ENCODE measurements around the gene LRRC8D. TPM values are rescaled to one million over a fixed set of nuclear protein-coding genes. Genes with fewer than 3 reads are reported as not detected.

Gene LRRC8D
- total RNA-seq, 1 experiment from 2014 or later, result 37.2 TPM

GRCh38 chr1:89904219-89904980, 83.6 kb downstream of the LRRC8D start:
- Histone ChIP-seq H2AK5ac (ENCODE audit: insufficient read length, low read length) (no peak overlapping the region), H3K79me2 (ENCODE audit: insufficient read depth, low read length) (peaks cover 2% of the 10 kb centered on the region; the same call in 1 of the 2 replicates)
- peak overlapping the region; percentile 85 to 89 (median 88); a peak in 6 of 7 replicates for H3K27ac Mint-ChIP-seq

More at GRCh38 chr1:89904219-89904980, 83.6 kb downstream of the LRRC8D start:
- Mint-ChIP-seq H3K27me3 (ENCODE audit: low read depth) (no peaks in the 10 kb centered on the region), H3K4me1 (peaks cover 79 to 85% of the 10 kb centered on the region in 2 experiments), H3K9me3 (no peaks in the 10 kb centered on the region), H3K4me3 (no peak overlapping the region), H3K36me3 (ENCODE audit: insufficient read depth in 1 of 3, low read depth in 3 of 3) (peaks cover 3 to 6% (median 4%) of the 10 kb centered on the region in 3 experiments; a peak in 3 of 7 replicates)
- Histone ChIP-seq H2BK5ac (ENCODE audit: insufficient read length, low read length) (no peak overlapping the region), H4K20me1 (ENCODE audit: control insufficient read depth, insufficient read depth, insufficient read length) (no peaks in the 10 kb centered on the region), H2BK12ac (ENCODE audit: insufficient read length, low read depth, low read length) (no peak overlapping the region), H3K18ac (ENCODE audit: insufficient read length, low read depth, low read length) (no peak overlapping the region), H3K9ac (ENCODE audit: extremely low read depth, insufficient read length, low read length) (no peak overlapping the region), H4K8ac (replicated peaks; ENCODE audit: insufficient read length, low read depth, low read length) (no peak overlapping the region), H2BK120ac (ENCODE audit: low read depth, low read length, poor library complexity, severe bottlenecking) (no peak overlapping the region), H2AFZ (ENCODE audit: low read length) (no peak overlapping the region), H3T11ph (ENCODE audit: low read length) (no peak overlapping the region), H3K4me1 (ENCODE audit: insufficient read depth, low read length) (peaks cover 28% of the 10 kb centered on the region), H4K91ac (ENCODE audit: insufficient read length, low read depth, low read length) (no peak overlapping the region), H3K56ac (ENCODE audit: insufficient read length, low read depth, low read length) (no peak overlapping the region), H3K4me2 (ENCODE audit: insufficient read depth, insufficient read length, low read length) (no peak overlapping the region), H3K9me3 (ENCODE audit: control insufficient read depth, low read depth, low read length) (no peaks in the 10 kb centered on the region), H3K14ac (ENCODE audit: insufficient read depth, low read length) (no peak overlapping the region), H3K23me2 (ENCODE audit: insufficient read length, low read depth, low read length, poor library complexity, severe bottlenecking) (no peaks in the 10 kb centered on the region), H3K4ac (ENCODE audit: low read depth, low read length) (no peak overlapping the region), H3K27ac (ENCODE audit: insufficient read length, low read depth, low read length) (no peak overlapping the region), H4K5ac (ENCODE audit: insufficient read length, low read depth, low read length) (no peak overlapping the region), H3K23ac (ENCODE audit: insufficient read length, low read depth, low read length) (no peak overlapping the region), H2BK15ac (ENCODE audit: low read depth, low read length) (no peak overlapping the region), H3K27me3 (ENCODE audit: insufficient read depth, low read length) (no peaks in the 10 kb centered on the region), H2BK20ac (ENCODE audit: low read depth, low read length, poor library complexity, severe bottlenecking) (no peak overlapping the region), H3K79me1 (ENCODE audit: insufficient read depth, low read depth, low read length, poor library complexity, severe bottlenecking) (peaks cover 9% of the 10 kb centered on the region)
- no peak for DNase-seq
- WGBS (ENCODE audit: extremely low coverage, insufficient read length, low lambda C conversion rate), result no CpG with 5 or more reads among the region's 6 CpGs
- TF ChIP-seq, protein P1, sequence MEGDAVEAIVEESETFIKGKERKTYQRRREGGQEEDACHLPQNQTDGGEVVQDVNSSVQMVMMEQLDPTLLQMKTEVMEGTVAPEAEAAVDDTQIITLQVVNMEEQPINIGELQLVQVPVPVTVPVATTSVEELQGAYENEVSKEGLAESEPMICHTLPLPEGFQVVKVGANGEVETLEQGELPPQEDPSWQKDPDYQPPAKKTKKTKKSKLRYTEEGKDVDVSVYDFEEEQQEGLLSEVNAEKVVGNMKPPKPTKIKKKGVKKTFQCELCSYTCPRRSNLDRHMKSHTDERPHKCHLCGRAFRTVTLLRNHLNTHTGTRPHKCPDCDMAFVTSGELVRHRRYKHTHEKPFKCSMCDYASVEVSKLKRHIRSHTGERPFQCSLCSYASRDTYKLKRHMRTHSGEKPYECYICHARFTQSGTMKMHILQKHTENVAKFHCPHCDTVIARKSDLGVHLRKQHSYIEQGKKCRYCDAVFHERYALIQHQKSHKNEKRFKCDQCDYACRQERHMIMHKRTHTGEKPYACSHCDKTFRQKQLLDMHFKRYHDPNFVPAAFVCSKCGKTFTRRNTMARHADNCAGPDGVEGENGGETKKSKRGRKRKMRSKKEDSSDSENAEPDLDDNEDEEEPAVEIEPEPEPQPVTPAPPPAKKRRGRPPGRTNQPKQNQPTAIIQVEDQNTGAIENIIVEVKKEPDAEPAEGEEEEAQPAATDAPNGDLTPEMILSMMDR (conservative IDR thresholded peaks at IDR 0.05), result no peak

All from H9 (cell line).